Thyroid gland (tissue), 4 donors: ENCODE data around the gene PLEKHM2.

ENCODE experiments used
- POLR2A ChIP-seq, 2 donors: fragments of 450-650 bp; IDR thresholded peaks; one replicate each; pipeline ENCODE4 v1.6.1; 2017; ENCODE audit warnings: antibody characterized with exemption in 2 of 2, mild to moderate bottlenecking in 2 of 2, moderate library complexity in 1 of 2
- TF ChIP-seq, protein P1 (sequence below), 6 experiments: fragments of 200-600 bp in 3 of 6; fragments of 450-650 bp in 3 of 6; sonication (generic) in 3 of 6; IDR thresholded peaks; one replicate each; pipeline ENCODE4 v1.5.1; 2016 to 2019; ENCODE audit warnings: antibody characterized with exemption in 6 of 6, mild to moderate bottlenecking in 2 of 6, inconsistent platforms in 1 of 6, moderate library complexity in 1 of 6

DNA sequence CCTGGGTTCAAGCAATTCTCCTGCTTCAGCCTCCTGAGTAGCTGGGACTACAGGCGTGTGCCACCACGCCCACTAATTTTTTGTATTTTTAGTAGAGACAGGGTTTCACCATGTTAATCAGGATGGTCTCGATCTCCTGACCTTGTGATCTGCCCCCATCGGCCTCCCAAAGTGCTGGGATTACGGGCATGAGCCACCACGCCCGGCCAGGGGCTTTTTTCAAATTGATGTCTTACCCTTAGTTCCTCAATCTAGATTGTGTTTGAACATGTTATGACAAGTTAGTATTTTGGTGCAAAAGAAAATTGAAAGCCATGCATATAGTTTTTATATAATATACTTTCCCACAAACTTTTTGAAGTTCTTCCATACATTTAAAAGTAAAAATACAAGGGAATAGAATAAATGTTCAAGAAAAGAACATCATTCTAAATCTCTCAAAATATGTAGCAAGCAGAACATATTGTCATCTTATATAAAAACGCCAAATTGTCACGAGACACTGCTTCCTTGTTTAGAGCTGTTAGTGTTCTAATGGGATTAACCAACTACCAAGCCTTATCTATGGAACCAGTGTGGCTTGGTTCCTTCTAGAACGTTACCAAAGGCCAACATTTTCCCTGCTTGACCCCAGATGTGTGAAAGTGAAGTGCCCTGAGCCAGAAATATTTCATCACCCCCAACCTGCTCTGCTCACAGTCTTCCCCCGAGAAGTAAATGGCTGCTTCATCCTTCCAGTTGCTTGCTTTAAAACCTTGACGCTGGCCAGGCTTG is 9.5 kb upstream of the PLEKHM2 start:
- TF ChIP-seq, protein P1, sequence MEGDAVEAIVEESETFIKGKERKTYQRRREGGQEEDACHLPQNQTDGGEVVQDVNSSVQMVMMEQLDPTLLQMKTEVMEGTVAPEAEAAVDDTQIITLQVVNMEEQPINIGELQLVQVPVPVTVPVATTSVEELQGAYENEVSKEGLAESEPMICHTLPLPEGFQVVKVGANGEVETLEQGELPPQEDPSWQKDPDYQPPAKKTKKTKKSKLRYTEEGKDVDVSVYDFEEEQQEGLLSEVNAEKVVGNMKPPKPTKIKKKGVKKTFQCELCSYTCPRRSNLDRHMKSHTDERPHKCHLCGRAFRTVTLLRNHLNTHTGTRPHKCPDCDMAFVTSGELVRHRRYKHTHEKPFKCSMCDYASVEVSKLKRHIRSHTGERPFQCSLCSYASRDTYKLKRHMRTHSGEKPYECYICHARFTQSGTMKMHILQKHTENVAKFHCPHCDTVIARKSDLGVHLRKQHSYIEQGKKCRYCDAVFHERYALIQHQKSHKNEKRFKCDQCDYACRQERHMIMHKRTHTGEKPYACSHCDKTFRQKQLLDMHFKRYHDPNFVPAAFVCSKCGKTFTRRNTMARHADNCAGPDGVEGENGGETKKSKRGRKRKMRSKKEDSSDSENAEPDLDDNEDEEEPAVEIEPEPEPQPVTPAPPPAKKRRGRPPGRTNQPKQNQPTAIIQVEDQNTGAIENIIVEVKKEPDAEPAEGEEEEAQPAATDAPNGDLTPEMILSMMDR (IDR thresholded peaks at IDR 0.05), result no peak
- TF ChIP-seq POLR2A (IDR thresholded peaks at IDR 0.05), result no peak
